Measurements from ENCODE around the gene KLC1.

- TF ChIP-seq CTCF (IDR thresholded peaks at IDR 0.05) (peak in 3 of 7 experiments; percentile 9 to 27 (median 12)), POLR2A (IDR thresholded peaks at IDR 0.05) (no peak)
Observed at GRCh38 chr14:103613517-103613916, 15.5 kb upstream of the KLC1 start.
